ENCODE data around the gene ZNF407.

The ZNF407 gene

GRCh38 chr18:74836296-74837139 lies 238.8 kb downstream of the ZNF407 start:
- DNase-seq, result no peak

- DNase-seq, result peak; percentile 15
Measured at GRCh38 chr18:74840492-74841167, 243.0 kb downstream of the ZNF407 start.

GRCh38 chr18:74841248-74841647 lies 243.6 kb downstream of the ZNF407 start:
- DNase-seq, result no peak

- DNase-seq, result no peak
Measured at GRCh38 chr18:74849301-74849700, 251.6 kb downstream of the ZNF407 start.

- no peak for DNase-seq
Measured at GRCh38 chr18:74856434-74856833, 258.8 kb downstream of the ZNF407 start.

- DNase-seq, result no peak
Measured at GRCh38 chr18:74856928-74857327, 259.3 kb downstream of the ZNF407 start.

- DNase-seq, result no peak
Measured at GRCh38 chr18:74857901-74858300, 260.2 kb downstream of the ZNF407 start.

- DNase-seq, result no peak
Measured at GRCh38 chr18:74861154-74861553, 263.5 kb downstream of the ZNF407 start.

GRCh38 chr18:74862094-74862493 lies 264.4 kb downstream of the ZNF407 start:
- no peak for DNase-seq

GRCh38 chr18:74866577-74866976 lies 268.9 kb downstream of the ZNF407 start:
- no peak for DNase-seq

- no peak for DNase-seq
Measured at GRCh38 chr18:74868461-74868860, 270.8 kb downstream of the ZNF407 start.

GRCh38 chr18:74869904-74870863 lies 272.5 kb downstream of the ZNF407 start:
- DNase-seq, result no peak

- no peak for DNase-seq
Measured at GRCh38 chr18:74870950-74871349, 273.3 kb downstream of the ZNF407 start.

- no peak for DNase-seq
Measured at GRCh38 chr18:74873629-74874028, 276.0 kb downstream of the ZNF407 start.

- no peak for DNase-seq
Measured at GRCh38 chr18:74874351-74874750, 276.7 kb downstream of the ZNF407 start.

GRCh38 chr18:74876630-74877243 lies 279.1 kb downstream of the ZNF407 start:
- DNase-seq, result no peak

- DNase-seq, result no peak
Measured at GRCh38 chr18:74878267-74878666, 280.6 kb downstream of the ZNF407 start.

GRCh38 chr18:74880706-74881278 lies 283.1 kb downstream of the ZNF407 start:
- no peak for DNase-seq

GRCh38 chr18:74892066-74892627 lies 294.5 kb downstream of the ZNF407 start:
- DNase-seq, result no peak

- no peak for DNase-seq
Measured at GRCh38 chr18:74895686-74896085, 298.0 kb downstream of the ZNF407 start.

GRCh38 chr18:74896390-74896991 lies 298.8 kb downstream of the ZNF407 start:
- DNase-seq, result peak; percentile 48
